Measurements from ENCODE around the gene GLRX3.

GLRX3 gene

DNA sequence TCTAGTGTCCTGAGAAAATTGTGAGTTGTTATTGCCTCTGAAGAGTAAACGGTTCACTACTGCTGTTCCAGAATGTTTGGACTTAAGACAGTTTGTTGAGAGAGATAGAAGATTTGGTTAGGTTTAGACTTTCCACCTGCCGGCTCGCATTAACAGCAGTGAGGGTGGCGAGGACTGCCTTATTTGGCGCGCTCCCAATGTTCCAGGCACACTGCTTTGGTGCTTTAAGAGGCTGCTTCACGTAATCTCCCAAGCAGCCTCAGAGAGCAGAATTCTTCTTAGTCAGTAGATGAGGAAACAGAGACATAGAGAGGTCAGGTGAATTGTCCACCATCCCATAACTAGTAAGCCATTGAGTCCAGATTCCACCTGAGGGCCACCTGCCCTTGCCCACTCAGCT lies 41.1 kb downstream of the GLRX3 start:
- ChIA-PET POLR2A (interaction anchor here (1.4 kb wide), 1 partner anchor 67 kb away, joined by 6 read pairs; the partner anchor contains the start of gene C10orf143), CTCF (interaction anchor here (1.2 to 1.8 kb wide), 4 partner anchors 14 to 67 kb away, joined by 3 to 5 read pairs (median 4); no protein-coding TSS in a partner anchor)

DNA sequence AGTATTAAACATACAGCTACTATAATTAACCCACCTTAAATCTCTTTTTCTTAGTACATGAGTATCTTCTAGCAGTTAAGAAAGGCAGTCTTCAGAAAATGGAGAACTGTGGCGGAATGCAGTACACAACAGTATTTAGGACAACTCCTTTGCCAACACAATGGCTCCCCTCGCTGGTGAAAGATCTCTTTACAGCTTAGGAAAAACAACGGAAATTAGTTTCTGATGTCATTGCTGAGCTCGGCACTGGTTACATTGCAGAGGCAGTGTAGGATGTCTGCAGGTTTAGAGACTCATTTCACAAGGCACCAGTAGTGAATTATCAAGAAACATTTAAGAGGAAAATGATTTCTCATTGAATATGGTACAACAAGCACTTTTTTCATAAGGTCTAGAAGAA lies 43.4 kb downstream of the GLRX3 start:
- ChIA-PET CTCF (interaction anchor here (0.5 to 2.0 kb wide), 17 partner anchors 13 to 1921 kb away, joined by 3 to 8 read pairs (median 3); no protein-coding TSS in a partner anchor), POLR2A (interaction anchor here (0.7 to 1.1 kb wide), 2 partner anchors 20 to 69 kb away, joined by 4 to 6 read pairs; partner anchors contain the start of gene C10orf143)
- no peak overlapping the region for H3K27ac ChIP-seq (ENCODE audit: extremely low read depth, low read depth, low read length)
- peaks cover 27 to 80% of the 10 kb centered on the region in 2 experiments for H3K36me3 ChIP-seq (ENCODE audit: control insufficient read depth in 2 of 2, insufficient read depth in 1 of 2, low read length in 2 of 2)
- no peaks in the 10 kb centered on the region for H3K9me3 ChIP-seq (ENCODE audit: control insufficient read depth, insufficient read depth, low read depth, low read length)
- H3K4me3 ChIP-seq (ENCODE audit: low read depth, low read length), result no peak overlapping the region
- H3K4me1 ChIP-seq (ENCODE audit: control insufficient read depth, insufficient read depth, low read length), result no peaks in the 10 kb centered on the region
- TF ChIP-seq ZNF223 (tag by site-specific recombination; IDR thresholded peaks at IDR 0.05) (no peak), BCL11A (tag by site-specific recombination; IDR thresholded peaks at IDR 0.05; ENCODE audit: low read depth) (no peak), ZNF544 (tag by site-specific recombination; IDR thresholded peaks at IDR 0.05) (no peak), ZNF530 (tag by site-specific recombination; IDR thresholded peaks at IDR 0.05; ENCODE audit: low read depth) (no peak), ZNF175 (tag by site-specific recombination; IDR thresholded peaks at IDR 0.05) (no peak), ZNF660 (tag by site-specific recombination; IDR thresholded peaks at IDR 0.05) (0 out of 2 replicates have a peak, but pooled peaks have one; percentile 29), GLI2 (tag by site-specific recombination; IDR thresholded peaks at IDR 0.05; ENCODE audit: borderline replicate concordance, low read depth) (no peak), ZNF2 (tag by site-specific recombination; IDR thresholded peaks at IDR 0.05) (peak; percentile 60; the same call in 1 of the 2 replicates), ZNF335 (tag by site-specific recombination; conservative IDR thresholded peaks at IDR 0.05) (no peak), ZNF707 (tag by site-specific recombination; IDR thresholded peaks at IDR 0.05) (no peak), OSR2 (tag by site-specific recombination; IDR thresholded peaks at IDR 0.05) (no peak), ZNF701 (tag by site-specific recombination; IDR thresholded peaks at IDR 0.05) (no peak), ZNF654 (tag by site-specific recombination; IDR thresholded peaks at IDR 0.05; ENCODE audit: low read depth) (peak; percentile 90), ZBTB21 (tag by site-specific recombination; IDR thresholded peaks at IDR 0.05) (peak; percentile 50; the same call in 1 of the 2 replicates), BCL11B (tag by site-specific recombination; IDR thresholded peaks at IDR 0.05; ENCODE audit: low read depth) (no peak), ZNF629 (tag by site-specific recombination; IDR thresholded peaks at IDR 0.05) (peak; percentile 81), ZNF561 (tag by site-specific recombination; IDR thresholded peaks at IDR 0.05; ENCODE audit: borderline replicate concordance) (0 out of 2 replicates have a peak, but pooled peaks have one; percentile 45)
- TF ChIP-seq, protein P1, sequence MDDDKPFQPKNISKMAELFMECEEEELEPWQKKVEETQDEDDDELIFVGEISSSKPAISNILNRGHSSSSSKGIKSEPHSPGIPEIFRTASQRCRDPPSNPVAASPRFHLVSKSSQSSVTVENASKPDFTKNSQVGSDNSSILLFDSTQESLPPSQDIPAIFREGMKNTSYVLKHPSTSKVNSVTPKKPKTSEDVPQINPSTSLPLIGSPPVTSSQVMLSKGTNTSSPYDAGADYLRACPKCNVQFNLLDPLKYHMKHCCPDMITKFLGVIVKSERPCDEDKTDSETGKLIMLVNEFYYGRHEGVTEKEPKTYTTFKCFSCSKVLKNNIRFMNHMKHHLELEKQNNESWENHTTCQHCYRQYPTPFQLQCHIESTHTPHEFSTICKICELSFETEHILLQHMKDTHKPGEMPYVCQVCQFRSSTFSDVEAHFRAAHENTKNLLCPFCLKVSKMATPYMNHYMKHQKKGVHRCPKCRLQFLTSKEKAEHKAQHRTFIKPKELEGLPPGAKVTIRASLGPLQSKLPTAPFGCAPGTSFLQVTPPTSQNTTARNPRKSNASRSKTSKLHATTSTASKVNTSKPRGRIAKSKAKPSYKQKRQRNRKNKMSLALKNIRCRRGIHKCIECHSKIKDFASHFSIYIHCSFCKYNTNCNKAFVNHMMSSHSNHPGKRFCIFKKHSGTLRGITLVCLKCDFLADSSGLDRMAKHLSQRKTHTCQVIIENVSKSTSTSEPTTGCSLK (tag by site-specific recombination; IDR thresholded peaks at IDR 0.05), result no peak
- TF ChIP-seq, protein P2, sequence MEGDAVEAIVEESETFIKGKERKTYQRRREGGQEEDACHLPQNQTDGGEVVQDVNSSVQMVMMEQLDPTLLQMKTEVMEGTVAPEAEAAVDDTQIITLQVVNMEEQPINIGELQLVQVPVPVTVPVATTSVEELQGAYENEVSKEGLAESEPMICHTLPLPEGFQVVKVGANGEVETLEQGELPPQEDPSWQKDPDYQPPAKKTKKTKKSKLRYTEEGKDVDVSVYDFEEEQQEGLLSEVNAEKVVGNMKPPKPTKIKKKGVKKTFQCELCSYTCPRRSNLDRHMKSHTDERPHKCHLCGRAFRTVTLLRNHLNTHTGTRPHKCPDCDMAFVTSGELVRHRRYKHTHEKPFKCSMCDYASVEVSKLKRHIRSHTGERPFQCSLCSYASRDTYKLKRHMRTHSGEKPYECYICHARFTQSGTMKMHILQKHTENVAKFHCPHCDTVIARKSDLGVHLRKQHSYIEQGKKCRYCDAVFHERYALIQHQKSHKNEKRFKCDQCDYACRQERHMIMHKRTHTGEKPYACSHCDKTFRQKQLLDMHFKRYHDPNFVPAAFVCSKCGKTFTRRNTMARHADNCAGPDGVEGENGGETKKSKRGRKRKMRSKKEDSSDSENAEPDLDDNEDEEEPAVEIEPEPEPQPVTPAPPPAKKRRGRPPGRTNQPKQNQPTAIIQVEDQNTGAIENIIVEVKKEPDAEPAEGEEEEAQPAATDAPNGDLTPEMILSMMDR (tag by site-specific recombination; IDR thresholded peaks at IDR 0.05), result peak; percentile 28; the same call in 1 of the 2 replicates

More for the DNA sequence above, 41.1 kb downstream of the GLRX3 start:
- Histone ChIP-seq H3K4me1 (ENCODE audit: control insufficient read depth, insufficient read depth, low read length) (no peaks in the 10 kb centered on the region; the same call in 1 of the 2 replicates), H3K4me3 (ENCODE audit: low read depth, low read length) (no peak overlapping the region), H3K27ac (ENCODE audit: extremely low read depth, low read depth, low read length) (no peak overlapping the region), H3K36me3 (ENCODE audit: control insufficient read depth in 2 of 2, insufficient read depth in 1 of 2, low read length in 2 of 2) (peaks cover 14 to 77% of the 10 kb centered on the region in 2 experiments), H3K9me3 (ENCODE audit: control insufficient read depth, insufficient read depth, low read depth, low read length) (no peaks in the 10 kb centered on the region)
- TF ChIP-seq ZNF585B (tag by site-specific recombination; IDR thresholded peaks at IDR 0.05) (no peak), ZNF707 (tag by site-specific recombination; IDR thresholded peaks at IDR 0.05) (no peak), KLF9 (tag by site-specific recombination; IDR thresholded peaks at IDR 0.05; ENCODE audit: low read depth) (no peak), ZNF211 (tag by site-specific recombination; IDR thresholded peaks at IDR 0.05; ENCODE audit: low read depth) (no peak), ZNF19 (tag by site-specific recombination; IDR thresholded peaks at IDR 0.05; ENCODE audit: low read depth) (no peak), ZNF548 (tag by site-specific recombination; IDR thresholded peaks at IDR 0.05) (no peak), KLF8 (tag by site-specific recombination; IDR thresholded peaks at IDR 0.05) (no peak), ZNF138 (tag by site-specific recombination; IDR thresholded peaks at IDR 0.05; ENCODE audit: borderline replicate concordance) (no peak), GLI2 (tag by site-specific recombination; IDR thresholded peaks at IDR 0.05; ENCODE audit: borderline replicate concordance, low read depth) (no peak), OVOL3 (tag by site-specific recombination; IDR thresholded peaks at IDR 0.05) (no peak), ZNF629 (tag by site-specific recombination; IDR thresholded peaks at IDR 0.05) (no peak), ZFP69B (tag by site-specific recombination; IDR thresholded peaks at IDR 0.05) (no peak), ZNF76 (tag by site-specific recombination; IDR thresholded peaks at IDR 0.05; ENCODE audit: borderline replicate concordance, low read depth) (no peak), ZNF621 (tag by site-specific recombination; IDR thresholded peaks at IDR 0.05) (no peak), ZNF140 (tag by site-specific recombination; IDR thresholded peaks at IDR 0.05) (no peak)
- TF ChIP-seq, protein P3, sequence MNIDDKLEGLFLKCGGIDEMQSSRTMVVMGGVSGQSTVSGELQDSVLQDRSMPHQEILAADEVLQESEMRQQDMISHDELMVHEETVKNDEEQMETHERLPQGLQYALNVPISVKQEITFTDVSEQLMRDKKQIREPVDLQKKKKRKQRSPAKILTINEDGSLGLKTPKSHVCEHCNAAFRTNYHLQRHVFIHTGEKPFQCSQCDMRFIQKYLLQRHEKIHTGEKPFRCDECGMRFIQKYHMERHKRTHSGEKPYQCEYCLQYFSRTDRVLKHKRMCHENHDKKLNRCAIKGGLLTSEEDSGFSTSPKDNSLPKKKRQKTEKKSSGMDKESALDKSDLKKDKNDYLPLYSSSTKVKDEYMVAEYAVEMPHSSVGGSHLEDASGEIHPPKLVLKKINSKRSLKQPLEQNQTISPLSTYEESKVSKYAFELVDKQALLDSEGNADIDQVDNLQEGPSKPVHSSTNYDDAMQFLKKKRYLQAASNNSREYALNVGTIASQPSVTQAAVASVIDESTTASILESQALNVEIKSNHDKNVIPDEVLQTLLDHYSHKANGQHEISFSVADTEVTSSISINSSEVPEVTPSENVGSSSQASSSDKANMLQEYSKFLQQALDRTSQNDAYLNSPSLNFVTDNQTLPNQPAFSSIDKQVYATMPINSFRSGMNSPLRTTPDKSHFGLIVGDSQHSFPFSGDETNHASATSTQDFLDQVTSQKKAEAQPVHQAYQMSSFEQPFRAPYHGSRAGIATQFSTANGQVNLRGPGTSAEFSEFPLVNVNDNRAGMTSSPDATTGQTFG (tag by site-specific recombination; IDR thresholded peaks at IDR 0.05; ENCODE audit: borderline replicate concordance), result no peak
- TF ChIP-seq, protein P4, sequence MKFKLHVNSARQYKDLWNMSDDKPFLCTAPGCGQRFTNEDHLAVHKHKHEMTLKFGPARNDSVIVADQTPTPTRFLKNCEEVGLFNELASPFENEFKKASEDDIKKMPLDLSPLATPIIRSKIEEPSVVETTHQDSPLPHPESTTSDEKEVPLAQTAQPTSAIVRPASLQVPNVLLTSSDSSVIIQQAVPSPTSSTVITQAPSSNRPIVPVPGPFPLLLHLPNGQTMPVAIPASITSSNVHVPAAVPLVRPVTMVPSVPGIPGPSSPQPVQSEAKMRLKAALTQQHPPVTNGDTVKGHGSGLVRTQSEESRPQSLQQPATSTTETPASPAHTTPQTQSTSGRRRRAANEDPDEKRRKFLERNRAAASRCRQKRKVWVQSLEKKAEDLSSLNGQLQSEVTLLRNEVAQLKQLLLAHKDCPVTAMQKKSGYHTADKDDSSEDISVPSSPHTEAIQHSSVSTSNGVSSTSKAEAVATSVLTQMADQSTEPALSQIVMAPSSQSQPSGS (tag by site-specific recombination; IDR thresholded peaks at IDR 0.05; ENCODE audit: low read depth), result no peak
